ENCODE results near the gene IMP4.

IMP4 gene

DNA sequence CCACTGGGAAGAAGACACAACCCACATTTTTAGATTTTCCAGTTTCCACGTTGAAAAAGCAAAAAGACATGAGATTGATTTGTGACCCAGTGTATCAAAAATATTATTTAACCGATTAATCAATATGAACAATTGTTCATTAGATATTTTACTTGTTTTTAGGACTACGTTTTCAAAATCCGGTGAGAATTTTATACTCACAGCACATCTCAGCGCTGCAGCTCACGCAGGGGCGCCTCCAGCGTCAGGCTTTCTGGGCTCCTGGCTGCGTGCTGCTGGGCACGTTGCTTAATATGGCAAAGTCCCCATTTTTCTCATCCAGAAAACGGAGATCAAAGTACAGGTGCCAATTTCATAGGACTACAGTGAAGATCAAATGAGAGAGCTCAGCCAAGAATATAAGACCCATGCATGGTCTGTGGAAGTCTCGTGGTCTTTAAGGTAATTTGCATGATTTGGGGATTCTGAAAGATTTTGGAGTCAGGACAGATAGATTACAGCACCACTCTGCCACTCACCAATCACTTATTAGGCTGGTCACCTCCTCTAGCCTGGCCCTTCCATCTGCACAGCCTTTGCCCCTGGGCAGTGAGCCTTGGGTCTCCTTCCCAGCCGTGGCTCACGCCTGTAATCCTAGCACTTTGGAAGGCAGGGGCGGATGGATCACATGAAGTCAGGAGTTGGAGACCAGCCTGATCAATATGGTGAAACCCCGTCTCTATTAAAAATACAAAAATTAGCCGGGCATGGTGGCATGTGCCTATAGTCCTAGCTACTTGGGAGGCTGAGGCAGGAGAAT lies 49.4 kb downstream of the IMP4 start:
- Histone ChIP-seq H3K4me3 (peak overlapping the region; percentile 56), H3K4me1 (peaks cover 10% of the 10 kb centered on the region)

DNA sequence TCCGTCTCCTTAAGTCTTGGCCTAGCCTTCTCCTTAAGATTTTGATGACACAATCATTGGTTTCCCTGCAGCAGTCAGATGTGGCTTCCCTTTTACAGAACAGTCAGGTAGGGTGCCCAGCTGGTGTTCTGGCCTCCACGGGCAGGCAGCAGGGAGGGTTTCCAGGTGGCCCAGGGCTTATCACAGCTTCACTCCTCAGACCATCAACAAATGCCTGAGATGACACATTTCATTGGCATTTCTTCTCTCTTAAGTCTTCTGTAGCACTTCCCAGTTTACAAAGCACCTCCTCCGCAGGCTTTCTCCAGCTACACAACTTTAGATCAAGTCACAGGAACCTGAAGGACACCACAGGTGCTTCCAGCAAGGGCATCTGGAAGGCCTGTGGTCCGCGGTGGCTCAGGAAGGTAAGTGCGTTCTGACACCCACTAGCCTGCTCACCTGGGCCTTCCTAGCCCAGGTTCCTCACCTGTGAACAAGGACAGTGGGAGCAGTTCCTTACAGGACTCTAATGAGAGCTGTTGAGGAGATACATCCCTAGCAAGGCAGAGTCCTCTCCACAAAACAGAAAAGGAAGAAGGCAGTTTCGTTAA lies 50.7 kb downstream of the IMP4 start:
- no peak overlapping the region for H3K4me3 ChIP-seq
- no peak for DNase-seq (ENCODE audit: low spot score in 2 of 2)
- in situ Hi-C loops (cut with MboI; ENCODE audit: low sequenced_read_pairs): no loop called here
- H3K4me1 ChIP-seq: peaks cover 12% of the 10 kb centered on the region
- no peaks in the 10 kb centered on the region for H3K36me3 ChIP-seq (replicated peaks)
- no peaks in the 10 kb centered on the region for H3K9me3 ChIP-seq
- H3K27me3 ChIP-seq (ENCODE audit: low read depth): no peaks in the 10 kb centered on the region

More for the DNA sequence above, 49.4 kb downstream of the IMP4 start:
- in situ Hi-C loops (cut with MboI; ENCODE audit: low sequenced_read_pairs): no loop called here
- Histone ChIP-seq H3K27me3 (ENCODE audit: low read depth) (no peaks in the 10 kb centered on the region), H3K9me3 (no peaks in the 10 kb centered on the region), H3K36me3 (replicated peaks) (no peaks in the 10 kb centered on the region)
- no peak for DNase-seq (ENCODE audit: low spot score in 2 of 2)
